Right renal cortex interstitium (tissue), 3 donors: ENCODE data around the gene MAP2. TPM values are rescaled to one million over a fixed set of nuclear protein-coding genes. Genes with fewer than 3 reads are reported as not detected.

Source experiments
- DNase-seq, 3 donors: peaks; one replicate each; pipeline ENCODE4 v3.0.0-alpha.2; 2013; ENCODE audit warnings: low read depth in 3 of 3, low spot score in 2 of 3
- polyA plus RNA-seq, 3 donors: library from polyadenylated mRNA; unstranded; fragments of 120-200 nt; gene quantifications; one replicate each; pipeline ENCODE4 v1.2.1, GENCODE V29; 2013; ENCODE audit not compliant: insufficient read length in 3 of 3

The MAP2 gene
- polyA plus RNA-seq, 3 donors: 27.4 to 30.5 (median 28.6) TPM

DNA sequence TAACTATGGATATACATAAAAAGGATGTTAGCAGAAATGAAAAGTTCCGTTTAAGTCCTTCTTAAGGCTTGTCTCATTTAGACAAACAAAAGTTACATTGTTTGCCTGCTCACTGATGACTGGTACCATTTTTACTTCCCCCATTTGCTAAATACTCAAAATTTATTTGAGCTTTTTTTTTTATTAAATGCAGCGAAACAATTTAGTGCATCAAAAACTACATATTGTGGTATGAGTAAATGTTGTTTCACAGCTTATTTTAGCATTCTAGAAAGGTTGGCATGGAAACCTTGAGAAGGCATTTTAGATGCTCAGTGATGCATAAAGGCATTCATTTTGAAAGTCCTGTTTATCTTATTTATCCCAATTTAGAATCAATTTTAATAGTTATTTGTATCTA, 100.0 kb downstream of the MAP2 start:
- DNase-seq: no peak

DNA sequence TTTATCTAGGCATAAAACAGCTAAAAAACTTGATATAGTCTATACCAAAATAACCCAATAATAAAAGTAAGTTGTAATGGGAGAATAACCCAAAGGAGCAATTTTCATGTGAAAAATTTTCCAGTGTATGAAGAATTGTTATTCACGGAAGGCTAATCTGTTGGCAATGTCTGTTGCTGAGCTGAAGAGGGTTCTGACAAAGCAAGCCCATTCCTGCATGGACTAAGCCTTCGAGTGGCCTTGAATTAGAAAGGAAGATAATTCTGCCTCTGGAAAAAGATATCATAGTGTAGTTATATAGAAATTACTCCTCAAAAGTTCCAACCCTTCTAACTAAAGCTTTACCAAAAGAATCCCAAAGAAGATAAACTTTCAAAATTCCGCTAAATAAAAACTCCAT, 101.5 kb downstream of the MAP2 start:
- DNase-seq: no peak

DNA sequence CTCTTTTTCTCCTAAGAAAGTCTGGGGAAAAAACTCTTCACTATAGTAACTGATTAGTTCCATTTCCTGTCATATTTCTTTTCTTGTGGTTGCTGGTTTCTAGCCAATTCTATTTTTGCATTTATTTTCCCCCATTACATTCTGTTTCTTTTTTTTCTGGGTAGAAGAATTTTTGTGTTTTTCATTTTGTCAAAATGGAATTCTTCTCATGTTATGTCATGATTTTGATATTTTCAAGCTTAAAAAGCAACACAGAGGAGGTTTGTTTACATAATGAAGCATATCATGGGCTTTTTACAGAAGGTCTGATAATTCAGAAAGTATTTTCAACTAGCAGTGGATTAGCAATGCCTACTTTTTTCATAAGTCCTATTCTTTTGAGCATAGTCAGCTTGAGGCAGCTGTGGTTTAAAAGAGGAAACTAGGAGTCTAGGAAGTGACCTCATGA, 102.0 kb downstream of the MAP2 start:
- peak; percentile 12 to 32 (median 21) for DNase-seq

DNA sequence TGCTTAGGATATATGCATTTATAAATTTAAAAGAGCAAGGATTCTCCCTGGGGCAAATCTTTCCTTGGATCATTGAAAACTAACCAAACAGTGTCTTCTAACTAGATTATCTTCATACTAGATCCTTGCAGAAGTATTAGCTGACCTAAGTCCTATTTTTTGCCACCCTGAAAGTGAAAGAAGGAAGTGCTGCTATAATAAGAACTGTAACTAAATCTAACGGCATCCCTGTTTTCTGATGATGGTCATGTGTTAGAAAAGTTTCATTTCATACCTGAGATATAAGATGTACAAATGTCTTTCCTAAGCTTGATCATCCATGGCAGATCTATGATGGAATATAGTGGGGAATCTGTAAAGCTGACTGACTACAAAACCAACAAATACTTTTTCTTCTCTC, 102.7 kb downstream of the MAP2 start:
- no peak for DNase-seq

DNA sequence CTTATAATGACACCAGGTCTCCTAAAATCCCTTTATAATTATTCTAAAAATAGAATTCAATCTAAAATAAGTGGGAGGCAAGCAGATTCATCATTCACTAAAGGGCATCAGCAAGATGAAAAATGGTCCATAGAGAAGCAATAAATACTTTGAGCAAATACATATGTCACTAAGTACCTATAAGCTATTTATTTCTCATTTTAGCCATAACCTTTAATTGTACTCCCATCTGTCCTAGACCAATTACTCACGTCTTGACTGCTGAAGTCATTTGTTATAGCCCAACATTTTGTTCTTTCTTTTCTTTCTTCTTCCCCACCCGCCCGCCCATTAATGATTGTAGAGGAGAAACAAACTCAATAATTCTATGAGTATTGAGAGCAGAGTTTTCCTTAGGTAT, 105.7 kb downstream of the MAP2 start:
- DNase-seq: no peak

DNA sequence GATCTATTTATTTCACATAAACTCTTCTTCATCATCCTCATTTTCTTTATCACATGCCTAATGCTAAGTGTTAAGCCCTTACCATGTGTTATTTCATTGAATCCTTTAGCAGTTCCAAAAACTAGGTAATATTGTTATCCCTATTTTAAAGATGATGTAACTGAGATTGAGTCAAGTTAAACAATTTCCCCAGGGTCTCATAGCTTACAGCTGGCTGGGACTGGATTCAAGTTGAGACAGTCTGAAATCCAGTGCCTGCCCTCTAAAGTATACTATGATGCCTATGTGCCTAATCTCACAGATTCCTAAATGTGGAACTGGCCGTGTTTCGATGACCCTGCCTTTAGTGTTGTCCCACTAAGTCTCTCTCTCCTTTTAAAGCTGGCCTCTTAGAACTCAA, 108.5 kb downstream of the MAP2 start:
- DNase-seq: no peak

DNA sequence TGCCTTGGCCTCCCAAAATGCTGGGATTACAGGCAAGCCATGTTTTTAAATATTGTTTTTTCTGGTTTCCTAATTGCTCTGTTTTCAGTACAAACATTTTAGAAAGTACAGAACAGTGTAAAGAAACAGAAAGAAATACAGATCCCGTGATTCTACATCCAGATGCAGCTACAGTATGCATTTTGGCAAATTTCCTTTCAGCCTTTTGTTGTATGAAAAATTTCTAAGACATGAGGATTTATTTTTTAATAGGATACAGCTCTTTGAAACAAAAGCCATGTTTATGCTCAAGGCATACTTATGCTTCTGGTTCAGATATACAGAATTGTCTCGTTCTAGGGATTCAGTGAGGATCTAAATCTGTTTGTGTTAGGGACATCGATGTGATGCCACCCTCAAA, 109.5 kb downstream of the MAP2 start:
- no peak for DNase-seq

DNA sequence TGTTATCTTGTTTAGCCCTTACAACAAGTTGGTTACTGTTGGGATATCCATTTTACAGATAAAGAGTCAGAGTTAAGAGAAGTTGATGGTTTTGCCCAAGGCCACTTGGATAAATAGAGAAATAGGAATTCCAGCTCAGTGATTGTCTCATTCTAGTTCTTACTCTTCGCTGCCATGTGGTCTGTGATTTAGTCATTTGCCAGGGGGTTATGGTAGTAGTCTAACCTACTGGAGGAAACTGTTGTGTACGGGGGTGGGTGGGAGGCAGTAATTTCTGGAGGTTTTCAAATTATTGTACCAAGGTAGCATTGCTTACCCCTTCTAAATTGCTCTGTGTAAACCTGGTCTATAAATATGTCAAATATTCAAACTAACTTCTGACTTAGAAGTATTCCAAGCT, 110.4 kb downstream of the MAP2 start:
- DNase-seq: no peak

DNA sequence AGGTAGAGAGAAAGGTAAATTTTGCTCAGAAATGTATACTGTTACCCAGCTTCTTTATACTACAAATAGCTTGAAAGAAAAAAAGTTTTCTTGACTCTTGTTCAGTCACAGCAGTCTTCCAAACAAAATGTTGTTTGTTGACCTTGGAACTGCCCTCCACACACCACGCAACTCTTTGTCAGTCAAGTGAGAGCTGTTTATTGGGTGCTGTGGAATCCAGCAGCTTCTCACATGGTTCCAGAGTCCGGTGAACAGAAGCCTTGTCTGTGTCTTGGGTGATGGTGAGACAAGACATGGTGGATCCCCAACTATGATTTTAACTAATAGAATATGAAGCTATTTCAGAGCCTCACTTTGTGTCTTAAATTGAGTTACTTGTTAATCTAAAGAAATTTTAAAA, 112.5 kb downstream of the MAP2 start:
- DNase-seq: no peak

DNA sequence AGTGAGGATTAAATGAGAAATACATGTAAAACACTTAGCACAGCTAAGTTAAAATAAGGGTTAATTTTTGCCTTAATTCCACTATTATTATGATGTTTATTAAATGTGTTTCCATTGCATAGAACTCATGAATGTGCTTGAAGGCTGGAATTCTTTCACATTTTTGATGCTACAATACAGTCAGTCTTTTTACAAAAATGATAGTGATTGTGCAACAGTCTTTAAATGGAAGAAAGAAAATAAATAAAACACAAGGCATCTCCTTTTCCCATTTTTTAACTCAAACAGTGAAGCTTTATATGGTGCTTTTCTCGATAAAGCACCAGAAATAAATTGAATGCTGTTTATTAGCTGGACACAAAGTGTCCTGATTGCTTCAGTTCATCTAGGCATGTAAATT, 123.9 kb downstream of the MAP2 start:
- no peak for DNase-seq

DNA sequence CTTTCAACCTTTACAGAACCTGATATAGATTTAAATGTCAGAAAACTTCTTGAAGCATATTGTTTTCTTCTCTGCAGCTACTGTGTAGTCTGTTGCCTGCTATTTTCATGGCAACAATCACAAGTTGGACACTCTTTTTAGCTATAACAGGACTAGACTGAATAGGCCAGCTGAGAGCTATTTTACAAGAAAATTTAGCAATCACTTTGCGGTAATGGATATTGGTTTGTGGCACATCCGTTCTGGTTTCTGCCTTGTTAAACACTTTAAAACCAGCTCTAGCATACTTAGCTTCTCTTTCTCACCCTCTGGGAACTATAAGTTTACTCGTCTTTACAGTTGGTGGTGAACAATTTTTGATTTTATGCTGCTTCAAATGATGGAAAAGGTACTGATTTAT, 125.7 kb downstream of the MAP2 start:
- DNase-seq: no peak

DNA sequence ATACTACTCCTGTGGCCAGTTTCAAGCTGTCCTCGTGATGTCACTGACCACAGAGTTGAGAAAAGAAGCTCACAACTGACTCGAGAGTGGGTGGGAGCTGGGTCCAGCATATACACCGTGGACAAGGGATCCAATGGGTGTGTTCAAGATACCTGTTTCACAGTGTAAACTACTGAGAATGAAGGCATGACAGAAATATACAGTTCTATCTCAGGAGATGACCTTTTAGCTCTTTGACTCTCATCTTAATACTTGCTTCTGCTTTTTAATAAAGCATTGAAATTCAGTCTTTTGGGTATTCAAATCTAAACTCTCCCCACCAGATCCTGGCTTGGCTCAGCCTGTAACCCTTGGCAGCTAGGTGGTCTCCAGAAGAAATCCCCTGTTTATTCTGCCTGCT, 130.1 kb downstream of the MAP2 start:
- no peak for DNase-seq

DNA sequence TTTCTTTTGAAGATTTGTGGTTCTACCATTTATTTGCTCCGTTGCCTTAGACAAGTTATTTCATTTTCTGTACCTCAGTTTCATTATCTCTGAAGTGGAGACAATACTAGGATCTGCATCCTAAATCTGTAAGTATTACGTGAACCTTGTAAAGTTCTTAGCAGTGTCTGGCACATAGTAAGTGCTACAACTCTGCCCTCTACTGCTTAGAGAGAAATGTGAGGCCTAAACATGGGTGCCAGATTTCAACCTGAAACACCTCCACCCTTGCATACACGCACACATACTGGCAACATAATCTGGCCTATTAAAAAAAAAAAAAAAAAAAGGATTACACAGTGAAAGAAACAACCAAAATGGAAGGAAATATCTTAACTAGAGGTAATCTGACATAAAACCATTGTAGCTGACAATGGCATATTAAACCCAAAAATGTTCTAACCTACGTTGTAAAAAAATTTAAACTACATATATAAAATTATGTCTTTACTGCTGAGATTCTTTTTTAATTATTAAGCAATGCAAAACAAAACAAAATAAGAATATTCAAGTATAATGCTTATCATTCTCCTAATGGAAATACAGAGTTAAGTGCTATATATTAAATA, 132.6 kb downstream of the MAP2 start:
- no peak for DNase-seq

DNA sequence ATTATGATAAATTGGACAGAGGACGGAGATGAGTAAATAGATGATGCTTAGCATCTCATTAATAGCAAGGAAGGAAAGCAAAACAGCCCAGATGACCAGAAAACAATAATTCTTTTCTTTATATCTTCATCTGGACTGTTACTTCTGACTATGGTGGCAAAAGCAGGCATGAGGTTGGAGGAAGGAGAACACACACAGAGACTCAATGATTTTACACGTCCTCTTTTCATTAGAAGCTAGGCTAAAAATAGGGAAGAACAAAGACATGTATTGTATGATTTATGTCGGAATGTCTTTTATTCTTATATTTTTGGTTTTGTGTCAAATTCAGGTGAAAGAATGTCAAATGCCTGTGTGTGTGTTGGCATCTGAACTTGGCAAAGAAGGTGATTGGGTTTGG, 137.1 kb downstream of the MAP2 start:
- DNase-seq: no peak

DNA sequence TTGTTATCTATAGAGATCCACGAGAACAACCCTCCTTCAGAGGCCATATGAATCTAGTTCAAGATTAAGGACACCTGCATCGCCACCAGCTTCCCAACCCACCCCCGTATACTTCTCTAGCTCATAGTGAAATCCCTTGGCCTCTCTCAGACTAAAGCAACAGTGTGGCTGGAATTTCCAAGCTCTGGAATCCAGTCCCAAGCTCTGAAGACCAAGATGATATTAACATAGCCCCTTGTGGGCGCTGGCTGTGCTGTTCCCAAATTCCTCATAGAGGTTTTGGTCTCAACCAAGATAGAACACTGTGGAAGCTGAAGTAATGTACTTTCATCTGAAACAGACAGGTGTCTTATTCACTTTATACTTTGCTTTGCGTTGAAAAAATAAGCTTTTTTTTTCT, 139.6 kb downstream of the MAP2 start:
- no peak for DNase-seq

DNA sequence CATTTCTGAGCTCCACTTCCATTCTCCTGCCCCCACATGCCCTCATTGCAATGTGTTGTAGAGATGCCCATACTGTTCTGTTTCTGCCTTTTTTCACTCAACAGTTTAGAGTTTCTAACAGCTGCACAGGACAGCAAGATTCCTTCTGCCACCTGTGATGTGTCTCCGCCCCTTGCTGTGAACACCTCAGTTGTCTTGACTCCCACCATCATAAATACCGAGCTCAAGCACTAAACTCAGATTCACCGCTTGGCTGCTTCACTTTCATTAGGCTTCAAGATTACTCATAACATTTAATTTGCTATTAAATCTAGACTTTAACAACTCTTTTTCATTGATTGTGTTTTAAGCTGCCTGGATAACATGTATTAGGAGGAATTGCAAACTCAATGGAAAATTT, 141.0 kb downstream of the MAP2 start:
- peak in 1 of 3 donors; percentile 29 for DNase-seq

DNA sequence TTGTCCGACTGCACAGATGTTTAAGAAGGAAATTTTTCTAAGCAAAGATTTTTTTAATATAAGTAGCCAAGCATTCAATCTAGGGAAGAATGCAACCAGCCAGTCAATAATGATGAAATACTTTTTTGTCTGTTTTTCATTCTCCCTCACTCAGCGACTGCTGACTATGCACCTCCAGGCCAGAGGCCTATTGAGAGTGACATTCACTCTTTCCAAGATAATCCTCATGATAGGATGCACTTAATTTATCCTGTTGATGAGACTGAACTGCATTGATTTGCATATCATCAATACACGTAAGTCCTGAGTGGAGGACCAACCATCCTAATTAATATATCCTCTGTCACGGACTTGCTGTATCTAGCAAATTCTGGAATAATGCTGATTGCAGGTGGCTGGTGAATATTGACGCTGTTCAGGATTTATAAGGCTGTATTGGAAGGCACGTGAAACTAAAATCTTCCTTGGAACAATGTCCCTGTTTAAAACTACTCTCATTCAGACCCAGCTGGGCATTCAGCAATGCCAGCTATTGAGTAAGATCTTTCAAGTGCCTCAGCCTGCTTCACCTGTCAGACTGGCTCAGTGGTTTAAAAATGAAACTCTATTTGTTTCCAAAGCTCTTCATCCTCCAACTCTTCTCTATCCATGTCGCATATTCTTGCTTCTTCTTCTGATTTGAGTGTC, 142.2 kb downstream of the MAP2 start:
- no peak for DNase-seq

DNA sequence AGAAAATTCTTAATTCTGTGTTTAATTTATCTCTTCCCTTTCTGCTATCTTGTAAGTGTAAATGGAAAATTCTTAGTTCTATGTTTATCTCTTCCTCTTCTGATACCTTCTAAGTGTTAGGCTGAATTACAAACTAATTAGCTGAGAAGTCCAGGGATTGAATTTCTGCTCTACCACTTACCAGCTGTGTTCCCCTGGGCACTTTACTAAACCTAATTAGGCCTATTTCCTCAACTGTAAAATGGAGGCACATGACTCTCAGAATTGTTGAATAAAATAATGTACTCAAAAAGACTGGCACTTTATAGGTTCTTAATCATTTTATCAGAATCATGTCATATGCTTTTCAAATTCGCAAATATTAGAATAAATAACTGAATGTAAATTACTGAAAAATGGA, 146.3 kb downstream of the MAP2 start:
- no peak for DNase-seq

DNA sequence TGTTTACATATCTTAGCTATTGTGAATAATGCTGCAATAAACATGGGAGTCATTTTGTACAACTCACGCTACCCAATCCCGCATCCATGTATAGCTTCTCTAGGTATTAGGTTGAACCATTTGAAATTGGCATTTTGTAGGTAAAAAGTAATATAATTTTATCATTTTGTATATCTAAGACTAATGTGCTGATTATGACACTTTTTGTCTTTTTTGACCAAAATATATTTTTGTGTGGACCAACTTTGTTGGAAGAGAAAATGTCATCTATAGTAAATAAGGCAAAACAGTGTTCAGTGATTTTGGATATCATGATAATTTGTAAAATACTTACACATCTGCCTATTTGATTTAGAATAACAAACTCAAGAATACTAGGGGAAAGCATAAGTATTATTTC, 150.7 kb downstream of the MAP2 start:
- no peak for DNase-seq

DNA sequence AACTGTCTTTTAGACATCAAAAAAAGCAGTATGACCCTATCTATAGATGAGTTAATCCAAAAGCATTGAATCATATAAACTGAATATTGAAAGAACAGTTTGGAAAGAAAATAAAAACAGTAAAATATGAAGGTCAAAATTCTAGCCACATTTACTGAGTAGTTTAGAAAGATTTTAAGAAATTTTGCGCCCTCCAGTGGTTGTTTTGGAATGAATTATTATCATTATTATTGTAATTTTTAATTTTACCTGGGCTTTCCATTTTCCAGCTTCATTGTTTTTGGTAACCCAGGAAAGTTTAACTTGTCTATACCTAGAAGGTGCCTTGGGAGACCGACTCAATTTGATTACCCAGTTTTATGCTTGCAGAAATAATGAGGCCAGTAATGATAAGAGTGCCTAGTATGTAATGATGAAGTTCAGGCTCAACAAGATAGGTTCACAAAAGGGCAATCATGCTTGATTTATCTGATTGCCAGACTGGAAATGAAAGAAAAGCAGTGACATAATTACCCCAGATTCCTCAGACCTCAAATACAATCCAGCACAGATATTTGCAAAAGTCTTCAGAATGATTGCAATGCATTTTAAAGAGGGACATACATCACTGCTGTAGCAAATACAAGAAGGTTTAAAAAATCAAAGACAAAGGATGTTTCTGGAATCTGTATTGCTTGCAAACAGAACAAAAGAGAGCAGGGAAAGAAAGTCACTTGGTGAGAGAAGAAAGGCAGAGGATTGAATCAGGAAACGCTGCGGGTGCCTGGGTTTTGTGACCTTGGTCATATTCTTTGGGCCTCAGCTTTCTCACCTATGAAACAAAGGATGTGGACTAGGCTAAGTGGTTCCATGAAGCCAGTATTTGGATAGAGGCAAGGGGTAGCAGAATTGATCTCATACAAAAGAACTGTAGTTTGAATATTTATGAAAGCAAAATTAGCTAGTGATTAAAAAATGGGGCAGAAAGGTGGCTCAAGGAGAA, 153.8 kb downstream of the MAP2 start:
- no peak for DNase-seq

DNA sequence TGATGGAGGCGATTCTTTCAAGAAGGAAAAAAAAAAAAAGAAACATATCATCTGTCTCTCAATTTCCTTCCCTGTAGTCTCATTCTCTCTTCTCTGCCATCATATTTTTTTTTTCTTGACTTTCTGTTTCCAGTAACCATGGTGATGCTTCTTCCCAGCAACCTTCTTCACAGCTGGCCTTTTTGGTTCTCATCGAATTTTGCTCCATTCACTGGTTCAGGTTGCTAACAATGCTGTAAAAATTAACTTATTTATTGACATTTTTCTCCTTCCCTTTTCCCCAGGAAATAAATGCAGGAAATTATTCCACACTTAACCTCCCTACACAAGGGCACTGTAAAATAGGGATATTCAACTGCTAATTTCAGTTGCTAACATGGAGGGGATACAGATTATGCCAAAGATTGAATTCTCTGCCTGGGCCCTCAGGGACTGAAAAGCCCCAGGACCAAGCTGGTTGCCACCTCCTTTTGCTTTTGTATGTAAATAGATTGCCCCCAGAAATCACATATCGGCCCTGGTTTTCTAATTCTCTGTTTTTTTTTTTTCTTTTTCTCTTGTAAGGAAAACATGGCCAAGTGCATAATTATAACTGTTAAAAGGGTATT, 154.7 kb downstream of the MAP2 start:
- DNase-seq: no peak
